Activated T-helper 2 cell treated with anti-CD3 and anti-CD28 coated beads, Interferon-gamma antibody, Interleukin-2, Interleukin-4, amounts not matched to agents 10 μg/mL and 5 μg/mL and 100 μg/mL, durations not matched to agents 14 hours and 24 hours and 36 hours (primary cell): ENCODE measurements around the gene GAS7. TPM values are rescaled to one million over a fixed set of nuclear protein-coding genes. Genes with fewer than 3 reads are reported as not detected.

Source experiments
- DNase-seq: peaks from one replicate; pipeline ENCODE4 v3.0.0; 2021; ENCODE audit warnings: low spot score
- H3K27ac Mint-ChIP-seq: one replicate; pipeline ENCODE4 v1.8.0; 2021; ENCODE audit warnings: mixed read lengths
- H3K27me3 Mint-ChIP-seq: one replicate; pipeline ENCODE4 v1.8.0; 2021; ENCODE audit warnings: low read depth, mixed read lengths
- H3K36me3 Mint-ChIP-seq: one replicate; pipeline ENCODE4 v1.8.0; 2021; ENCODE audit warnings: low read depth, mixed read lengths
- H3K4me1 Mint-ChIP-seq: one replicate; pipeline ENCODE4 v1.8.0; 2021; ENCODE audit warnings: low read depth, mixed read lengths
- H3K4me3 Mint-ChIP-seq: one replicate; pipeline ENCODE4 v1.8.0; 2021; ENCODE audit warnings: low read depth, mild to moderate bottlenecking, moderate library complexity, mixed read lengths
- H3K9me3 Mint-ChIP-seq: one replicate; pipeline ENCODE4 v1.8.0; 2021; ENCODE audit warnings: mixed read lengths
- intact Hi-C: fragments of 100-400 bp; cut with micrococcal nuclease; formaldehyde crosslinking; loops from one replicate; pipeline ENCODE4 v1.15.1; 2023
- total RNA-seq: library from RNA; stranded (reverse); gene quantifications from 2 replicates; pipeline ENCODE4 v1.2.3, GENCODE V29; 2022

The GAS7 gene
- total RNA-seq, 1 donor from 2014 or later, result 0.18 TPM

GRCh38 chr17:9918352-9918751, 280.1 kb downstream of the GAS7 start:
- no peak for DNase-seq
- Mint-ChIP-seq H3K9me3 (no peaks in the 10 kb centered on the region), H3K27me3 (no peaks in the 10 kb centered on the region), H3K4me1 (no peaks in the 10 kb centered on the region), H3K36me3 (no peaks in the 10 kb centered on the region), H3K4me3 (no peak overlapping the region), H3K27ac (no peak overlapping the region)
- intact Hi-C loops, result no loop called here

DNA sequence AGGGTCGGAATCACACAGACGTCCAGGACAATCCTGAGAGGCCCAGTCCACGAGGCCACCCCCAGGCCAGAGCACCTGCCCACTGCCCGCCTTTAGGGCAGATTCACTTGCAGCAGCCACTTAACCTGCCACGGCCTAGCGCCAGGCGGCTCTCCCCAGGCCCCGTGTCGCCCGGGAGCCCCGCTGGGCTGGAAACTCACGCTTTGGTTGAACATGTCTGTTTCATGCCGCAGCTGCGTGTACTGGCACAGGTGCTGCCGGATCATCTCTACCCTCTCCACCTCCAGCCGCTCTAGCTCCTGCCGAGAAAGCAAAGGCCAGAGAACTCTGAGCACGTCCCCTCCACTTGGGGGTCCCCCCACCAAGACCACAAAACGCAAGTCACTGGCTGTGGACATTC, 280.6 kb downstream of the GAS7 start:
- no peaks in the 10 kb centered on the region for H3K4me1 Mint-ChIP-seq
- intact Hi-C loops, result no loop called here
- H3K4me3 Mint-ChIP-seq, result no peak overlapping the region
- H3K27me3 Mint-ChIP-seq, result no peaks in the 10 kb centered on the region
- no peaks in the 10 kb centered on the region for H3K9me3 Mint-ChIP-seq
- DNase-seq, result no peak
- no peak overlapping the region for H3K27ac Mint-ChIP-seq
- H3K36me3 Mint-ChIP-seq, result no peaks in the 10 kb centered on the region

DNA sequence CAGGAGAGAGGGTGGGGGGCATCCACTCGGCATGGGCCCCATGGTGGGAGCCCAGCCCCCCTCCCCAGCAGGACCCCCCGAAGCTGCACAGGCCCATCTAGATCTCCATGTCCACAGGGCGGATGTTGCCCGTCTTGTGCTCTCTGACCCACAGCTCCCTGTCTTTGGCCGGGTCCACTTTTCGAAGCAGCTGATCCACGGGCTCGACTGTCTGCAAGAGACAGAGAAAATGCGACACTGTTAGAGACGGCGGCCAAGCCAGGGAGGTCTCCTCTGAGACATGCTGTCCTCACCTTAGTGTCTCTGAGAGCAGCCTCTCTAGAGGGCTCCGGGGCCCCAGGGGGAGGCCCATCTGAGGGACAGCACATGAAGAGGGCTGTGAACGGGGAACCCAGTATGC, 281.3 kb downstream of the GAS7 start:
- intact Hi-C loops, result no loop called here
- H3K4me1 Mint-ChIP-seq, result no peaks in the 10 kb centered on the region
- H3K9me3 Mint-ChIP-seq, result no peaks in the 10 kb centered on the region
- H3K27me3 Mint-ChIP-seq, result no peaks in the 10 kb centered on the region
- H3K4me3 Mint-ChIP-seq, result no peak overlapping the region
- H3K27ac Mint-ChIP-seq, result no peak overlapping the region
- H3K36me3 Mint-ChIP-seq, result no peaks in the 10 kb centered on the region
- DNase-seq, result no peak

GRCh38 chr17:9916108-9916507, 282.3 kb downstream of the GAS7 start:
- intact Hi-C loops, result no loop called here
- Mint-ChIP-seq H3K27ac (no peak overlapping the region), H3K4me1 (no peaks in the 10 kb centered on the region), H3K27me3 (no peaks in the 10 kb centered on the region), H3K4me3 (no peak overlapping the region), H3K9me3 (no peaks in the 10 kb centered on the region), H3K36me3 (no peaks in the 10 kb centered on the region)
- no peak for DNase-seq

- no peak overlapping the region for H3K27ac Mint-ChIP-seq
- no peaks in the 10 kb centered on the region for H3K4me1 Mint-ChIP-seq
- no peaks in the 10 kb centered on the region for H3K36me3 Mint-ChIP-seq
- no peaks in the 10 kb centered on the region for H3K9me3 Mint-ChIP-seq
- no peak for DNase-seq
- H3K27me3 Mint-ChIP-seq, result no peaks in the 10 kb centered on the region
- no peak overlapping the region for H3K4me3 Mint-ChIP-seq
- intact Hi-C loops, result no loop called here
These were observed 284.9 kb downstream of the GAS7 start for GRCh38 chr17:9913476-9913875.

GRCh38 chr17:9912121-9913099, 286.0 kb downstream of the GAS7 start:
- no peak overlapping the region for H3K27ac Mint-ChIP-seq
- H3K4me1 Mint-ChIP-seq, result no peaks in the 10 kb centered on the region
- no peak for DNase-seq
- H3K36me3 Mint-ChIP-seq, result no peaks in the 10 kb centered on the region
- H3K9me3 Mint-ChIP-seq, result no peaks in the 10 kb centered on the region
- H3K4me3 Mint-ChIP-seq, result no peak overlapping the region
- intact Hi-C loops, result no loop called here
- no peaks in the 10 kb centered on the region for H3K27me3 Mint-ChIP-seq

DNA sequence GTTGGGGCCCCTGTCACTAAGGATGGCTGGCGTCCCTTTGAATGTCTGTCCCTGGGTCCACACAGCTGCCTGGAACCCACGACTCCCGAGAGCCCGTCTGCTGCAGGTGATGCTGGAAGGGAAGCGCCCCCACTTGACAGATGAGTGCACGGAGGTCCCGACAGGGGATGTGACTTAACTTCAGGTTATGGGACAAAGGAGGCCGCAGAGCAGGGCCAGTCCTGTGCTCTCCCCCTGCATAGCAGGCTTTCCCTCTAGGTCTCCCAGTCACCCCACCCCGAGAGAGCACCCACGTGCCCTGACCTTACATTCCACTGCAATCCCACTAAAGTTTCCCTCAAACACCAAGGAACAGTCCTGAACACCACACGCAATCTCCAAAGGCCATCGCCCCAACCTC, 287.3 kb downstream of the GAS7 start:
- DNase-seq, result no peak
- no peaks in the 10 kb centered on the region for H3K36me3 Mint-ChIP-seq
- H3K9me3 Mint-ChIP-seq, result no peaks in the 10 kb centered on the region
- no peaks in the 10 kb centered on the region for H3K27me3 Mint-ChIP-seq
- H3K4me1 Mint-ChIP-seq, result no peaks in the 10 kb centered on the region
- H3K4me3 Mint-ChIP-seq, result no peak overlapping the region
- no peak overlapping the region for H3K27ac Mint-ChIP-seq
- intact Hi-C loops, result no loop called here

- H3K9me3 Mint-ChIP-seq, result no peaks in the 10 kb centered on the region
- no peaks in the 10 kb centered on the region for H3K27me3 Mint-ChIP-seq
- no peak overlapping the region for H3K4me3 Mint-ChIP-seq
- H3K36me3 Mint-ChIP-seq, result no peaks in the 10 kb centered on the region
- intact Hi-C loops, result no loop called here
- no peak for DNase-seq
- no peak overlapping the region for H3K27ac Mint-ChIP-seq
- no peaks in the 10 kb centered on the region for H3K4me1 Mint-ChIP-seq
These were observed 289.8 kb downstream of the GAS7 start for GRCh38 chr17:9908649-9909042.

GRCh38 chr17:9907883-9908648, 290.3 kb downstream of the GAS7 start:
- no peaks in the 10 kb centered on the region for H3K36me3 Mint-ChIP-seq
- no peaks in the 10 kb centered on the region for H3K9me3 Mint-ChIP-seq
- H3K27ac Mint-ChIP-seq, result no peak overlapping the region
- intact Hi-C loops, result no loop called here
- DNase-seq, result no peak
- H3K4me3 Mint-ChIP-seq, result no peak overlapping the region
- H3K4me1 Mint-ChIP-seq, result no peaks in the 10 kb centered on the region
- no peaks in the 10 kb centered on the region for H3K27me3 Mint-ChIP-seq

GRCh38 chr17:9907131-9907530, 291.3 kb downstream of the GAS7 start:
- Mint-ChIP-seq H3K27me3 (no peaks in the 10 kb centered on the region), H3K27ac (no peak overlapping the region), H3K9me3 (no peaks in the 10 kb centered on the region), H3K4me1 (no peaks in the 10 kb centered on the region), H3K36me3 (no peaks in the 10 kb centered on the region), H3K4me3 (no peak overlapping the region)
- no peak for DNase-seq
- intact Hi-C loops, result no loop called here

DNA sequence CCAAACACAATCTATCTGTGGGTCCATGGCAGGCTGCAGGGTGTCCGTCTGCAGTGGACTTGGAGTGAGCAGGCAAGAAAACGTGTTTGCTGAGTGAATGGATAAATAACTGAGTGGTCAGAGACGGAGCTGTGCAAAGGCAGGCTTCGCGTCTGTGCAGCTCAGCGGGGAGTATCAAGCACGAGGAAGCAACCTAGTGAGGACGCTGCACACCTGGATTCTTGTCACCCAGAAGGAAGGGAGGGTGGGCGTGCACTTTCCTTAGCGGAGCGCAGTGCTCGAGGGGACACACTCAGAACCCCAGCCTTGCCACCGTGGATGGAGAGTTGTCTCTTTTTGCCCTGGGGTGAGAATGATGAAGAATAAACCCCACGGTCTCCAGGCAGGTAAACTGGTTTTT, 291.8 kb downstream of the GAS7 start:
- intact Hi-C loops, result no loop called here
- Mint-ChIP-seq H3K36me3 (no peaks in the 10 kb centered on the region), H3K27me3 (no peaks in the 10 kb centered on the region), H3K4me3 (no peak overlapping the region), H3K4me1 (no peaks in the 10 kb centered on the region), H3K27ac (no peak overlapping the region), H3K9me3 (no peaks in the 10 kb centered on the region)
- DNase-seq, result no peak

DNA sequence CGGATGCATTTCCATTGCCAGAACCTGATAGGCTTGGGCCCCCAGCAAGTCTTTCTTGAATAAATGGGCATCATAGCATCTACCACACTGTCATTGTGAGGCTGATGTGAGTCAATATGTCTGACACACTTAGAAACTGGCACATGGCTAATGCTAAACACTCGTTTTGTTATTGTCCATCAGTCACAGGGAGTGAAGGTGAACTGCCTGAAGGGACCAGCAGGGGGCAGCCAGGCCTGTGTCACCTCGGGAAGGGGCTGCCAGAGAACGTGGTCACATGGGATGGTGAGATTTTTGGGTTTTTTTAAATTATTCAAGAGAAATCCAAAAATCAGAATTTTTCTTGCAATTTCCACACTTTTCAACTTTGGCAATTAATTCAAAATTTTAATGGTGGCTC, 292.5 kb downstream of the GAS7 start:
- Mint-ChIP-seq H3K4me1 (no peaks in the 10 kb centered on the region), H3K36me3 (no peaks in the 10 kb centered on the region), H3K27ac (no peak overlapping the region), H3K27me3 (no peaks in the 10 kb centered on the region), H3K4me3 (no peak overlapping the region), H3K9me3 (no peaks in the 10 kb centered on the region)
- intact Hi-C loops, result no loop called here
- DNase-seq, result no peak

GRCh38 chr17:9905078-9905415, 293.4 kb downstream of the GAS7 start, which contains the start of gene RCVRN:
Gene RCVRN (minus strand): TSS chr17:9905271. CDS start chr17:9905180, 91 bp downstream.
- no peaks in the 10 kb centered on the region for H3K27me3 Mint-ChIP-seq
- no peaks in the 10 kb centered on the region for H3K4me1 Mint-ChIP-seq
- H3K27ac Mint-ChIP-seq, result no peak within 1 kb of the TSS
- no peaks in the 10 kb centered on the region for H3K9me3 Mint-ChIP-seq
- intact Hi-C loops, result no loop called here
- no peaks in the 10 kb centered on the region for H3K36me3 Mint-ChIP-seq
- DNase-seq, result no peak
- no peak within 1 kb of the TSS for H3K4me3 Mint-ChIP-seq
